ENCODE results near the gene CNTN1. TPM values are rescaled to one million over a fixed set of nuclear protein-coding genes. Genes with fewer than 3 reads are reported as not detected.

Gene CNTN1
- polyA plus RNA-seq, 1 donor (not counting 4 experiments of a cell fraction or from before 2014, with no cell fraction given), result 19.0 TPM

DNA sequence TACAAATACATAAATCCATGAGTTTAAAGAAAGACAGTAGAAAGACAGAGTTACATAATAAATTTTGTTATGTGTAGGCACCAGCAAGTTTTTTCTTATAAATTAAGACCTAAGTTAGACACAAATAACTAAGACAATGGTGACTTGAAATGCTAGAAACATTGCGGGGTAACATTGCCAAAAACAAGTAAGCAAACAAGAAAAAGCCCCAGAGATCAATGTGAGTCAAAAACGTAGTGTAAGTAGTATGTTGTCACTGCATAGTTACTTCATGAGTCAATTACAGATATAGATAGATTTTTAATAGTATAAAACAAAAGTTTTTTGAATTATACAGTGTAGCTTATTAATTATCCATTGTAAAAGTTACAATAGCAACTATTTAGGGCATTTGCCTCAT is 83.4 kb downstream of the CNTN1 start:
- H3K4me1 ChIP-seq (ENCODE audit: control insufficient read depth, extremely low read depth, insufficient read depth, low read length), result no peaks in the 10 kb centered on the region
- dilution Hi-C loops (cut with MboI; ENCODE audit: extremely low pct_ligation_motif_present, low sequenced_read_pairs), result no loop called here
- no peaks in the 10 kb centered on the region for H3K9me1 ChIP-seq (ENCODE audit: control insufficient read depth, extremely low read depth, insufficient read depth, low read length)
- H3K9me3 ChIP-seq (ENCODE audit: control insufficient read depth, low read depth, low read length), result no peaks in the 10 kb centered on the region
- H3K36me3 ChIP-seq (ENCODE audit: control insufficient read depth in 2 of 2, extremely low read depth in 1 of 2, insufficient read depth in 2 of 2, low read length in 2 of 2), result no peaks in the 10 kb centered on the region
- H3K4me2 ChIP-seq (ENCODE audit: control insufficient read depth, extremely low read depth, insufficient read depth, low read depth, low read length), result no peak overlapping the region
- H3K9ac ChIP-seq (ENCODE audit: control insufficient read depth, extremely low read depth, insufficient read depth, low read length), result no peak overlapping the region
- TF ChIP-seq CTCF (optimal IDR thresholded peaks at IDR 0.05 in 1 of 3, IDR thresholded peaks at IDR 0.05 in 1 of 3, conservative IDR thresholded peaks at IDR 0.05 in 1 of 3; ENCODE audit: extremely low read depth in 1 of 3, insufficient read depth in 2 of 3, low read length in 3 of 3) (no peak), EZH2 (IDR thresholded peaks at IDR 0.05; ENCODE audit: low read length) (no peak)
- no peaks in the 10 kb centered on the region for H3K79me2 ChIP-seq (ENCODE audit: control insufficient read depth, insufficient read depth, low read length)
- no peak overlapping the region for H2AFZ ChIP-seq (ENCODE audit: control insufficient read depth, low read length)
- H3K4me3 ChIP-seq (ENCODE audit: control insufficient read depth in 2 of 3, extremely low read depth in 1 of 3, insufficient read depth in 2 of 3, low read depth in 1 of 3, low read length in 3 of 3), result no peak overlapping the region
- no peak overlapping the region for H3K27ac ChIP-seq (ENCODE audit: control insufficient read depth, insufficient read depth, low read length)
- no peaks in the 10 kb centered on the region for H3K27me3 ChIP-seq (ENCODE audit: control insufficient read depth, extremely low read depth, insufficient read depth, low read length)
- no peaks in the 10 kb centered on the region for H4K20me1 ChIP-seq (ENCODE audit: control insufficient read depth, extremely low read depth, insufficient read depth, low read length)
- FAIRE-seq, result no peak
- DNase-seq (ENCODE audit: low read depth, low spot score), result no peak

GRCh38 chr12:40784102-40784501 is 91.9 kb downstream of the CNTN1 start:
- Histone ChIP-seq H3K9ac (ENCODE audit: control insufficient read depth, extremely low read depth, insufficient read depth, low read length) (no peak overlapping the region), H3K36me3 (ENCODE audit: control insufficient read depth in 2 of 2, extremely low read depth in 1 of 2, insufficient read depth in 2 of 2, low read length in 2 of 2) (no peaks in the 10 kb centered on the region), H3K27me3 (ENCODE audit: control insufficient read depth, extremely low read depth, insufficient read depth, low read length) (no peaks in the 10 kb centered on the region), H3K4me1 (ENCODE audit: control insufficient read depth, extremely low read depth, insufficient read depth, low read length) (no peaks in the 10 kb centered on the region), H4K20me1 (ENCODE audit: control insufficient read depth, extremely low read depth, insufficient read depth, low read length) (no peaks in the 10 kb centered on the region), H3K79me2 (ENCODE audit: control insufficient read depth, insufficient read depth, low read length) (no peaks in the 10 kb centered on the region), H3K4me3 (ENCODE audit: control insufficient read depth in 2 of 3, extremely low read depth in 1 of 3, insufficient read depth in 2 of 3, low read depth in 1 of 3, low read length in 3 of 3) (no peak overlapping the region), H3K9me1 (ENCODE audit: control insufficient read depth, extremely low read depth, insufficient read depth, low read length) (no peaks in the 10 kb centered on the region), H3K4me2 (ENCODE audit: control insufficient read depth, extremely low read depth, insufficient read depth, low read depth, low read length) (no peak overlapping the region), H2AFZ (ENCODE audit: control insufficient read depth, low read length) (no peak overlapping the region), H3K27ac (ENCODE audit: control insufficient read depth, insufficient read depth, low read length) (no peak overlapping the region), H3K9me3 (ENCODE audit: control insufficient read depth, low read depth, low read length) (no peaks in the 10 kb centered on the region)
- no peak for DNase-seq (ENCODE audit: low read depth, low spot score)
- no peak for TF ChIP-seq EZH2 (IDR thresholded peaks at IDR 0.05; ENCODE audit: low read length)
- no peak for TF ChIP-seq CTCF (optimal IDR thresholded peaks at IDR 0.05 in 1 of 3, IDR thresholded peaks at IDR 0.05 in 1 of 3, conservative IDR thresholded peaks at IDR 0.05 in 1 of 3; ENCODE audit: extremely low read depth in 1 of 3, insufficient read depth in 2 of 3, low read length in 3 of 3)
- FAIRE-seq, result no peak
- dilution Hi-C loops (cut with MboI; ENCODE audit: extremely low pct_ligation_motif_present, low sequenced_read_pairs), result no loop called here

Data from keratinocyte (primary cell).